H9 (cell line): ENCODE results near the gene ARL2BP. TPM values are rescaled to one million over a fixed set of nuclear protein-coding genes. Genes with fewer than 3 reads are reported as not detected.

ENCODE experiments used
- DNase-seq: peaks from one replicate; pipeline ENCODE4 v3.0.0-alpha.2; 2017
- H2AFZ ChIP-seq: one replicate; pipeline ENCODE4 v1.6.1; 2013; ENCODE audit warnings: mild to moderate bottlenecking, low read length, control low read depth, moderate library complexity
- H2AK5ac ChIP-seq: 2 replicates; pipeline ENCODE4 v1.6.1; 2013; ENCODE audit warnings: low read length, control low read depth, mixed read lengths; ENCODE audit not compliant: insufficient read length
- H2BK120ac ChIP-seq: one replicate; pipeline ENCODE4 v1.6.1; 2013; ENCODE audit warnings: low read depth, mild to moderate bottlenecking, low read length, control low read depth, inconsistent platforms; ENCODE audit not compliant: poor library complexity, severe bottlenecking
- H2BK12ac ChIP-seq: 2 replicates; pipeline ENCODE4 v1.6.1; 2013; ENCODE audit warnings: low read length, control low read depth, mixed read lengths, low read depth; ENCODE audit not compliant: insufficient read length
- H2BK15ac ChIP-seq: 2 replicates; pipeline ENCODE4 v1.6.1; 2013; ENCODE audit warnings: low read depth, low read length, control low read depth
- H2BK20ac ChIP-seq: one replicate; pipeline ENCODE4 v1.6.1; 2013; ENCODE audit warnings: low read depth, mild to moderate bottlenecking, low read length, control low read depth, inconsistent platforms; ENCODE audit not compliant: poor library complexity, severe bottlenecking
- H2BK5ac ChIP-seq: 2 replicates; pipeline ENCODE4 v1.6.1; 2013; ENCODE audit warnings: low read length, control low read depth, mixed read lengths; ENCODE audit not compliant: insufficient read length
- H3K14ac ChIP-seq: 2 replicates; pipeline ENCODE4 v1.6.1; 2013; ENCODE audit warnings: low read length, control low read depth; ENCODE audit not compliant: insufficient read depth
- H3K18ac ChIP-seq: 2 replicates; pipeline ENCODE4 v1.6.1; 2013; ENCODE audit warnings: low read depth, mild to moderate bottlenecking, mixed read lengths, low read length, control low read depth; ENCODE audit not compliant: insufficient read length
- H3K23ac ChIP-seq: 2 replicates; pipeline ENCODE4 v1.6.1; 2013; ENCODE audit warnings: low read length, control low read depth, mixed read lengths, low read depth; ENCODE audit not compliant: insufficient read length
- H3K23me2 ChIP-seq: 2 replicates; pipeline ENCODE4 v1.6.1; 2013; ENCODE audit warnings: low read depth, mild to moderate bottlenecking, mixed read lengths, low read length, control low read depth; ENCODE audit not compliant: insufficient read length, poor library complexity, severe bottlenecking
- H3K27ac ChIP-seq: 2 replicates; pipeline ENCODE4 v1.5.1; 2013; ENCODE audit warnings: low read length, control low read depth, mixed read lengths, low read depth; ENCODE audit not compliant: insufficient read length
- H3K27me3 ChIP-seq: 2 replicates; pipeline ENCODE4 v1.6.1; 2013; ENCODE audit warnings: low read length, control low read depth, inconsistent platforms; ENCODE audit not compliant: insufficient read depth
- H3K4ac ChIP-seq: 2 replicates; pipeline ENCODE4 v1.6.1; 2013; ENCODE audit warnings: low read depth, mild to moderate bottlenecking, control low read depth, inconsistent platforms, low read length, moderate library complexity
- H3K4me1 ChIP-seq: 2 replicates; pipeline ENCODE4 v1.6.1; 2013; ENCODE audit warnings: low read length, control low read depth, inconsistent platforms; ENCODE audit not compliant: insufficient read depth
- H3K4me2 ChIP-seq: 2 replicates; pipeline ENCODE4 v1.6.1; 2013; ENCODE audit warnings: low read length, control low read depth, mixed read lengths; ENCODE audit not compliant: insufficient read length, insufficient read depth
- H3K56ac ChIP-seq: 2 replicates; pipeline ENCODE4 v1.6.1; 2013; ENCODE audit warnings: low read depth, mild to moderate bottlenecking, mixed read lengths, low read length, control low read depth; ENCODE audit not compliant: insufficient read length
- H3K79me1 ChIP-seq: 2 replicates; pipeline ENCODE4 v1.6.1; 2013; ENCODE audit warnings: low read depth, mild to moderate bottlenecking, moderate library complexity, low read length, control low read depth, inconsistent platforms; ENCODE audit not compliant: insufficient read depth, poor library complexity, severe bottlenecking
- H3K79me2 ChIP-seq: 2 replicates; pipeline ENCODE4 v1.6.1; 2013; ENCODE audit warnings: low read length, control low read depth, inconsistent platforms; ENCODE audit not compliant: insufficient read depth
- H3K9ac ChIP-seq: 2 replicates; pipeline ENCODE4 v1.6.1; 2013; ENCODE audit warnings: low read length, control low read depth, mixed read lengths; ENCODE audit not compliant: insufficient read length; ENCODE audit errors: extremely low read depth
- H3K9me3 ChIP-seq: one replicate; pipeline ENCODE4 v1.6.1; 2013; ENCODE audit warnings: low read depth, low read length, inconsistent platforms; ENCODE audit not compliant: control insufficient read depth
- H3T11ph ChIP-seq: one replicate; pipeline ENCODE4 v1.6.1; 2013; ENCODE audit warnings: mild to moderate bottlenecking, low read length, control low read depth, inconsistent platforms
- H4K20me1 ChIP-seq: one replicate; pipeline ENCODE4 v1.6.1; 2013; ENCODE audit not compliant: control insufficient read depth, insufficient read length, insufficient read depth
- H4K5ac ChIP-seq: 2 replicates; pipeline ENCODE4 v1.6.1; 2013; ENCODE audit warnings: low read depth, mild to moderate bottlenecking, mixed read lengths, low read length, control low read depth; ENCODE audit not compliant: insufficient read length
- H4K8ac ChIP-seq: replicated peaks from 2 replicates; pipeline ENCODE4 v1.6.1; 2013; ENCODE audit warnings: low read length, control low read depth, mixed read lengths, low read depth; ENCODE audit not compliant: insufficient read length
- H4K91ac ChIP-seq: 2 replicates; pipeline ENCODE4 v1.6.1; 2013; ENCODE audit warnings: low read depth, mild to moderate bottlenecking, moderate library complexity, mixed read lengths, low read length, control low read depth; ENCODE audit not compliant: insufficient read length
- H3K27ac Mint-ChIP-seq, 3 experiments: 2 replicates in 2 of 3; 3 replicates in 1 of 3; pipeline ENCODE4 v1.8.0; 2020 to 2021; ENCODE audit warnings: mixed read lengths in 3 of 3, mild to moderate bottlenecking in 1 of 3, moderate library complexity in 1 of 3
- H3K27me3 Mint-ChIP-seq: 2 replicates; pipeline ENCODE4 v1.8.0; 2021; ENCODE audit warnings: low read depth, mild to moderate bottlenecking, moderate library complexity, mixed read lengths
- H3K36me3 Mint-ChIP-seq, 3 experiments: 2 replicates in 2 of 3; 3 replicates in 1 of 3; pipeline ENCODE4 v1.8.0; 2020 to 2021; ENCODE audit warnings: low read depth in 3 of 3, mixed read lengths in 3 of 3; ENCODE audit not compliant: insufficient read depth in 1 of 3
- H3K4me1 Mint-ChIP-seq, 2 experiments: 2 replicates each; pipeline ENCODE4 v1.8.0; 2020; ENCODE audit warnings: mixed read lengths in 2 of 2
- H3K4me3 Mint-ChIP-seq, 2 experiments: 2 replicates in 1 of 2; 3 replicates in 1 of 2; pipeline ENCODE4 v1.8.0; 2020 to 2021; ENCODE audit warnings: mild to moderate bottlenecking in 2 of 2, mixed read lengths in 2 of 2, moderate library complexity in 1 of 2
- H3K9me3 Mint-ChIP-seq, 2 experiments: 2 replicates in 1 of 2; 3 replicates in 1 of 2; pipeline ENCODE4 v1.8.0; 2020; ENCODE audit warnings: mild to moderate bottlenecking in 2 of 2, mixed read lengths in 2 of 2, moderate library complexity in 1 of 2
- WGBS: extraction: QIAGEN DNeasy Blood & Tissue Kit; methylation state at CpG from one replicate; pipeline ENCODE4 v1.1.7; 2013; ENCODE audit warnings: missing lambda C conversion rate, low lambda C conversion rate, mixed read lengths; ENCODE audit not compliant: insufficient read length; ENCODE audit errors: extremely low coverage; 5-methylcytosine and 5-hydroxymethylcytosine counted together
- total RNA-seq: library from RNA; stranded (reverse); gene quantifications from 2 replicates; pipeline ENCODE4 v1.2.1, GENCODE V29; 2021
- TF ChIP-seq, protein P1 (sequence below): fragments of 200-600 bp; sonication (generic); conservative IDR thresholded peaks from 3 replicates; pipeline ENCODE4 v1.8.0; 2021; ENCODE audit warnings: antibody characterized with exemption, mild to moderate bottlenecking

Gene ARL2BP
- total RNA-seq, 1 experiment from 2014 or later, result 18.0 TPM

DNA sequence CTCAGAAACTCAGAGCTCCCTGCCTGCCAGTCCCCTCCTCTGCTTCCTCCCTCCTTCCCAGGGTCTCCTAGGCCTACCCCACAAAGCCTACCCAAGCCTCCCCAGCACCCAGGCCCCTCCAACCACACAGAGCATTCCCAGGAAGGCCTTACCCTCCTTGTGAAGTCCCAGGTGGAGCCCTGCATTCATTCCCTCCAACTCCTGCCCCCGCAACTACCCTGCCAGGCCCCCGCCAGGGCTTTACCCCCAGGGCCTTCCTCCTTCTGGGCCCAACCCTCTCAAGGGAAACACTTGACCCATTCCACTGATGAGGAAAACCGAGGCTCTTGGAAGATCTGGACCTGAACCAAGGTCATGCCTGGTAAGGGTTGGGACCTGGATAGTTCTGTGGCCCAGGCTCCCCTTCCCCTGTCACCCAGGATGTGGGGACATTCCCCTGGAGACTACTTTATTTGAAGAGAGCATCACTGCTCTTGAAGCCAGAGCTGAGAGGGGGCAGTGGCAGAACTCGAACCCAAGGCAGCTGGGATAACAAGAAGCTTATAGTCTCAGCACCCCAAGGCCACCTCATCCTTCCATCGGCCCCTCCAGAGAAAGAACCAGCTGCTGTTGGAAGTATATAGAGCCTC is 26.9 kb downstream of the ARL2BP start:
- Histone ChIP-seq H2AFZ (no peak overlapping the region), H3K23ac (no peak overlapping the region), H3K79me1 (no peaks in the 10 kb centered on the region), H2BK120ac (no peak overlapping the region), H2BK15ac (no peak overlapping the region), H3K9me3 (no peaks in the 10 kb centered on the region), H3K18ac (no peak overlapping the region), H3K4me2 (no peak overlapping the region), H3K56ac (no peak overlapping the region), H4K8ac (no peak overlapping the region), H3K27ac (no peak overlapping the region), H3K27me3 (no peaks in the 10 kb centered on the region), H2BK20ac (no peak overlapping the region), H3K23me2 (no peaks in the 10 kb centered on the region), H4K20me1 (no peaks in the 10 kb centered on the region), H3K4me1 (peaks cover 6% of the 10 kb centered on the region; the same call in 1 of the 2 replicates), H4K91ac (no peak overlapping the region), H2AK5ac (no peak overlapping the region), H3K4ac (no peak overlapping the region), H3K14ac (no peak overlapping the region), H4K5ac (no peak overlapping the region), H3K79me2 (0 out of 2 replicates have a peak, but pooled peaks cover 2% of the 10 kb centered on the region), H3T11ph (no peak overlapping the region), H2BK12ac (no peak overlapping the region), H2BK5ac (no peak overlapping the region), H3K9ac (no peak overlapping the region)
- WGBS, result no CpG with 5 or more reads among the region's 5 CpGs
- Mint-ChIP-seq H3K27me3 (no peaks in the 10 kb centered on the region), H3K27ac (peak overlapping the region in 2 of 3 experiments; percentile 54 to 72; a peak in 2 of 7 replicates), H3K4me3 (no peak overlapping the region), H3K4me1 (peaks cover 13 to 24% of the 10 kb centered on the region in 2 experiments), H3K9me3 (no peaks in the 10 kb centered on the region), H3K36me3 (no peaks in the 10 kb centered on the region)
- TF ChIP-seq, protein P1, sequence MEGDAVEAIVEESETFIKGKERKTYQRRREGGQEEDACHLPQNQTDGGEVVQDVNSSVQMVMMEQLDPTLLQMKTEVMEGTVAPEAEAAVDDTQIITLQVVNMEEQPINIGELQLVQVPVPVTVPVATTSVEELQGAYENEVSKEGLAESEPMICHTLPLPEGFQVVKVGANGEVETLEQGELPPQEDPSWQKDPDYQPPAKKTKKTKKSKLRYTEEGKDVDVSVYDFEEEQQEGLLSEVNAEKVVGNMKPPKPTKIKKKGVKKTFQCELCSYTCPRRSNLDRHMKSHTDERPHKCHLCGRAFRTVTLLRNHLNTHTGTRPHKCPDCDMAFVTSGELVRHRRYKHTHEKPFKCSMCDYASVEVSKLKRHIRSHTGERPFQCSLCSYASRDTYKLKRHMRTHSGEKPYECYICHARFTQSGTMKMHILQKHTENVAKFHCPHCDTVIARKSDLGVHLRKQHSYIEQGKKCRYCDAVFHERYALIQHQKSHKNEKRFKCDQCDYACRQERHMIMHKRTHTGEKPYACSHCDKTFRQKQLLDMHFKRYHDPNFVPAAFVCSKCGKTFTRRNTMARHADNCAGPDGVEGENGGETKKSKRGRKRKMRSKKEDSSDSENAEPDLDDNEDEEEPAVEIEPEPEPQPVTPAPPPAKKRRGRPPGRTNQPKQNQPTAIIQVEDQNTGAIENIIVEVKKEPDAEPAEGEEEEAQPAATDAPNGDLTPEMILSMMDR, result no peak
- no peak for DNase-seq
